Activated naive CD4-positive, alpha-beta T cell treated with anti-CD3 and anti-CD28 coated beads, Interleukin-2, amount 10 ng/mL, durations not matched to agents 5 hours and 36 hours (primary cell): ENCODE measurements around the gene NCF1. TPM values are rescaled to one million over a fixed set of nuclear protein-coding genes. Genes with fewer than 3 reads are reported as not detected.

Source experiments
- total RNA-seq, 2 experiments: library from RNA; stranded (reverse); gene quantifications; one replicate each; pipeline ENCODE4 v1.2.3, GENCODE V29; 2021

The NCF1 gene
- total RNA-seq: 1 to 10 TPM; 4.2 to 5.2 TPM

GRCh38 chr7:74773760-74774750, at the start of gene NCF1:
Gene NCF1, plus strand, starts transcription at chr7:74774011. Its CDS starts 21 bp downstream, at chr7:74774032.

Other genes starting within 250 kb of the NCF1 start
- gene GTF2I, start 116.3 kb upstream of the NCF1 start, total RNA-seq: 100 to 1,000 TPM; 161 to 167 TPM
- 10 to 100 TPM; 17.9 to 19.9 TPM for gene GTF2IRD2, start 77.6 kb downstream of the NCF1 start, total RNA-seq
- gene CASTOR2, start 190.7 kb downstream of the NCF1 start, total RNA-seq: 1 to 10 TPM; 3.5 to 4.3 TPM